K562 (cell line): ENCODE measurements around the gene FBXO8. TPM values are rescaled to one million over a fixed set of nuclear protein-coding genes. Genes with fewer than 3 reads are reported as not detected.
A peak's percentile ranks its signal among the peaks of the same experiment; 100 is the strongest.

Source experiments
- ATAC-seq: fragments of 200-7000 bp; cut with Tn5 transposase; 3 replicates; pipeline ENCODE4 v1.9.1; 2020; ENCODE audit warnings: moderate library complexity
- BruUV-seq: library from RNA; stranded (reverse); fragments of 400-500 nt; replicated peaks from 2 replicates; lab custom pipeline; 2021; lab: Mats Ljungman, UMichigan
- CTCF ChIA-PET: fragments of 300-600 bp; formaldehyde crosslinking; extraction: SDS; loops from one replicate; lab custom pipeline; 2021; ENCODE audit warnings: low intra/inter-chr PET ratio; lab: Yijun Ruan, JAX
- POLR2A ChIA-PET: fragments of 300-600, 350-650 bp; sonication (Branson Sonifier 250); formaldehyde crosslinking; extraction: SDS; loops from one replicate; lab custom pipeline; 2021; ENCODE audit warnings: antibody characterized with exemption, inconsistent platforms; lab: Yijun Ruan, JAX
- DNase-seq, 4 experiments: peaks; one replicate each; pipeline versions ENCODE4 v3.0.0 to v3.0.0-alpha.2; 2011 to 2018; ENCODE audit warnings: low spot score in 3 of 4, mixed read lengths in 3 of 4; ENCODE audit errors: extremely low read depth in 1 of 4
- FAIRE-seq: peaks from 2 replicates; lab custom pipeline; 2011; peaks lifted over from hg19 to GRCh38; lab: Jason Lieb, UNC
- H2AFZ ChIP-seq: 2 replicates; pipeline ENCODE4 v1.6.0; 2011; ENCODE audit warnings: low read depth, low read length, control low read depth, inconsistent platforms
- H3K27ac ChIP-seq: fragments of 200-600 bp; 3 replicates; pipeline ENCODE4 v1.8.0; 2011; ENCODE audit warnings: low read depth, mild to moderate bottlenecking, control low read depth, inconsistent platforms, low read length, moderate library complexity, mixed read lengths; ENCODE audit errors: extremely low read depth
- H3K27me3 ChIP-seq, 2 experiments: fragments of 300-600 bp in 1 of 2; 2 replicates in 1 of 2; 3 replicates in 1 of 2; pipeline versions ENCODE4 v1.6.0 to v1.8.0; 2011; ENCODE audit warnings: inconsistent platforms in 2 of 2, low read length in 2 of 2, mild to moderate bottlenecking in 1 of 2, mixed read lengths in 1 of 2, moderate library complexity in 1 of 2; ENCODE audit not compliant: control insufficient read depth in 2 of 2, insufficient read depth in 2 of 2
- H3K36me3 ChIP-seq: fragments of 300-600 bp; 3 replicates; pipeline ENCODE4 v1.8.0; 2011; ENCODE audit warnings: mild to moderate bottlenecking, low read length, inconsistent platforms; ENCODE audit not compliant: control insufficient read depth, insufficient read depth
- H3K4me1 ChIP-seq, 2 experiments: fragments of 200-600 bp in 1 of 2; replicated peaks in 1 of 2; 2 replicates in 1 of 2; 3 replicates in 1 of 2; pipeline versions ENCODE4 v1.5.1 to v1.8.0; 2011; ENCODE audit warnings: inconsistent platforms in 2 of 2, low read length in 2 of 2, mild to moderate bottlenecking in 1 of 2, mixed read lengths in 1 of 2, moderate library complexity in 1 of 2; ENCODE audit not compliant: control insufficient read depth in 2 of 2, insufficient read depth in 2 of 2
- H3K4me2 ChIP-seq: 2 replicates; pipeline ENCODE4 v1.6.1; 2011; ENCODE audit warnings: low read length, control low read depth, inconsistent platforms, mixed read lengths; ENCODE audit not compliant: insufficient read depth
- H3K4me3 ChIP-seq: fragments of 200-600 bp; sonication (generic), shearing (Covaris generic); 2 replicates; pipeline ENCODE4 v1.5.1; 2016; ENCODE audit warnings: control low read depth, inconsistent platforms
- H3K79me2 ChIP-seq: fragments of 200-600 bp; 3 replicates; pipeline ENCODE4 v1.8.0; 2011; ENCODE audit warnings: low read length, inconsistent platforms; ENCODE audit not compliant: control insufficient read depth, insufficient read depth
- H3K9ac ChIP-seq, 2 experiments: 2 replicates each; pipeline versions ENCODE4 v1.6.0 to v1.6.1; 2011; ENCODE audit warnings: low read depth in 2 of 2, low read length in 2 of 2, control low read depth in 1 of 2, inconsistent platforms in 1 of 2, mild to moderate bottlenecking in 1 of 2, mixed read lengths in 1 of 2; ENCODE audit not compliant: insufficient read depth in 1 of 2
- H3K9me1 ChIP-seq: one replicate; pipeline ENCODE4 v1.6.0; 2011; ENCODE audit warnings: inconsistent platforms, mild to moderate bottlenecking, low read length, moderate library complexity; ENCODE audit not compliant: control insufficient read depth, insufficient read depth
- H3K9me3 ChIP-seq: replicated peaks from 2 replicates; pipeline ENCODE4 v1.5.1; 2011; ENCODE audit warnings: low read depth, low read length, inconsistent platforms; ENCODE audit not compliant: control insufficient read depth, insufficient read depth
- H4K20me1 ChIP-seq: replicated peaks from 2 replicates; pipeline ENCODE4 v1.6.1; 2011; ENCODE audit warnings: low read length, inconsistent platforms, mixed read lengths; ENCODE audit not compliant: control insufficient read depth, insufficient read depth
- ARHGAP35 ChIP-seq: fragments of 450-650 bp; IDR thresholded peaks from 2 replicates; pipeline ENCODE4 v1.6.1; 2018; ENCODE audit not compliant: partially characterized antibody
- EGR1 ChIP-seq: fragments of 450-650 bp; conservative IDR thresholded peaks from 2 replicates; pipeline ENCODE4 v1.6.1; 2017; ENCODE audit warnings: mild to moderate bottlenecking
- MEIS2 ChIP-seq: fragments of 450-650 bp; IDR thresholded peaks from 2 replicates; pipeline ENCODE4 v1.6.1; 2014; ENCODE audit warnings: mild to moderate bottlenecking; ENCODE audit not compliant: partially characterized antibody
- PATZ1 ChIP-seq: fragments of 250-450 bp; sonication (Bioruptor Pico); IDR thresholded peaks from 2 replicates; pipeline ENCODE4 v1.5.0; 2020; ENCODE audit warnings: mild to moderate bottlenecking, borderline replicate concordance
- PBX2 ChIP-seq, 2 experiments: IDR thresholded peaks in 1 of 2; conservative IDR thresholded peaks in 1 of 2; 2 replicates each; pipeline ENCODE4 v1.6.1; 2016; ENCODE audit warnings: low read depth in 2 of 2, mild to moderate bottlenecking in 1 of 2, missing compliant biosample characterization in 1 of 2, missing genetic modification characterization in 1 of 2, moderate library complexity in 1 of 2
- PKNOX1 ChIP-seq: fragments of 450-650 bp; IDR thresholded peaks from 2 replicates; pipeline ENCODE4 v1.6.1; 2016
- POLR2H ChIP-seq: IDR thresholded peaks from 2 replicates; pipeline ENCODE4 v1.6.1; 2016; ENCODE audit warnings: missing genetic modification characterization, low read depth, mild to moderate bottlenecking, control low read depth, missing compliant biosample characterization, moderate library complexity
- ZNF316 ChIP-seq: fragments of 450-650 bp; IDR thresholded peaks from 2 replicates; pipeline ENCODE4 v1.6.1; 2016
- WGBS: fragments of 100-300 bp; shearing (Covaris generic); methylation state at CpG from one replicate; pipeline ENCODE4 v1.1.6; 2016; ENCODE audit warnings: low coverage, mixed read lengths; ENCODE audit not compliant: insufficient coverage; ENCODE audit errors: missing lambda C conversion rate; 5-methylcytosine and 5-hydroxymethylcytosine counted together
- in situ Hi-C: fragments of 300-500 bp; cut with MboI; formaldehyde crosslinking; loops from 4 replicates; pipeline ENCODE4 v1.15.0; 2018; ENCODE audit warnings: inconsistent platforms, mixed read lengths
- intact Hi-C: fragments of 100-400 bp; cut with micrococcal nuclease; formaldehyde crosslinking; loops from 2 replicates; pipeline ENCODE4 v1.14.2; 2022
- polyA plus RNA-seq, 8 experiments: library from polyadenylated mRNA; depleted of rRNA in 4 of 8; stranded (reverse) in 5 of 8; unstranded in 3 of 8; fragments of >200 nt; fragmentation: Nextera tagmentation in 2 of 8; fragmentation: Illumina TruSeq in 1 of 8; extraction: Ambion mirVana in 2 of 8; extraction: Trizol in 1 of 8; gene quantifications; 2 replicates each; pipeline versions ENCODE4 v1.2.1 to v1.2.3, GENCODE V29; 2011 to 2014; ENCODE audit warnings: inconsistent platforms in 1 of 8, missing spikeins in 1 of 8
- total RNA-seq, 7 experiments: library from RNA; depleted of rRNA in 6 of 7; stranded (reverse); fragments of >200 nt in 6 of 7; fragmentation: Illumina TruSeq in 2 of 7; extraction: Trizol in 2 of 7; gene quantifications; 2 replicates each; pipeline versions ENCODE4 v1.2.1 to v1.2.3, GENCODE V29; 2011 to 2021; ENCODE audit warnings: low replicate concordance in 1 of 7

The FBXO8 gene
- total and polyA plus RNA-seq, 9 of the 15 experiments (the other 6 are each of a cell fraction or from before 2014, with no cell fraction given), result 12.9 to 27.1 (median 14.8) TPM

- no peak for TF ChIP-seq PATZ1
These were observed 35.1 kb downstream of the FBXO8 start (continued) for GRCh38 chr4:174248407-174248806.

GRCh38 chr4:174245714-174246113 lies 37.8 kb downstream of the FBXO8 start:
- ChIA-PET POLR2A (interaction anchor here (0.7 to 1.1 kb wide), 2 partner anchors 10 to 124 kb away, joined by 3 to 4 read pairs; no protein-coding TSS in a partner anchor), CTCF (no interaction called here)
- Histone ChIP-seq H3K27ac (no peak overlapping the region), H3K9me3 (no peaks in the 10 kb centered on the region), H3K79me2 (no peaks in the 10 kb centered on the region), H4K20me1 (no peaks in the 10 kb centered on the region), H3K27me3 (no peaks in the 10 kb centered on the region), H3K9ac (no peak overlapping the region), H3K4me2 (no peak overlapping the region), H3K9me1 (no peaks in the 10 kb centered on the region), H2AFZ (no peak overlapping the region), H3K4me1 (no peaks in the 10 kb centered on the region), H3K36me3 (no peaks in the 10 kb centered on the region), H3K4me3 (no peak overlapping the region)
- TF ChIP-seq PKNOX1, result peak; percentile 75
- TF ChIP-seq ZNF316, result peak; percentile 34; the same call in 1 of the 2 replicates
- no peak for TF ChIP-seq POLR2H (tag)
- no peak for TF ChIP-seq EGR1
- no peak for TF ChIP-seq PBX2 (CRISPR knock-in tag; IDR thresholded peaks at IDR 0.05; ENCODE audit: low read depth)
- TF ChIP-seq PBX2 (tag; conservative IDR thresholded peaks at IDR 0.05; ENCODE audit: low read depth), result peak; percentile 59
- peak; percentile 53 for TF ChIP-seq MEIS2
- peak; percentile 13 for TF ChIP-seq ARHGAP35
- BruUV-seq, result no TSS peak
- 100% methylated on average over 1 of the region's 1 CpG for WGBS
- no peak for ATAC-seq
- intact Hi-C loops (no loop called here), in situ Hi-C loops (no loop called here)
- no peak for DNase-seq
- FAIRE-seq, result peak; percentile 19
